SW480 (cell line): ENCODE results near the gene BBS4.
"Not testable (repeated sequence)": the region's sequence is repeated elsewhere in the genome, so short reads cannot be mapped to it uniquely, and the experiment has no call there.

Source experiments
- DNase-seq: peaks from one replicate; pipeline ENCODE4 v3.0.0-alpha.2; 2016; ENCODE audit warnings: low spot score

Gene BBS4

DNA sequence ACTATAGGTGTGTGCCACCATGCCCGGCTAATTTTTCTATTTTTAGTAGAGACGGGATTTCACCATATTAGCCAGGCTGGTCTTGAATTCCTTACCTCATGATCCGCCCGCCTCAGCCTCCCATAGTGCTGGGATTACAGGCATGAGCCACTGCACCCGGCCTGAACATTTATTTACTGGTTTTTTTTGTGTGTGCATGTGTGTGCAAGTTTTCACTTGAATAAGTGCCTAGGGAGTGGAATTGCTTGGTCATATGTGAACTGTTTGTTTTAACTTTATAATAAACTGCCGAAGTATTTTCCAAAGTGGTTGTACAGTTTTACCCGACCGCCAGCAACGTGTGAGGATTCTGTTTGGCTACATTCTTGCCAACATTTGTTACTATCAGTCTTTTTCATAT, 14.1 kb downstream of the BBS4 start:
- no peak for DNase-seq

DNA sequence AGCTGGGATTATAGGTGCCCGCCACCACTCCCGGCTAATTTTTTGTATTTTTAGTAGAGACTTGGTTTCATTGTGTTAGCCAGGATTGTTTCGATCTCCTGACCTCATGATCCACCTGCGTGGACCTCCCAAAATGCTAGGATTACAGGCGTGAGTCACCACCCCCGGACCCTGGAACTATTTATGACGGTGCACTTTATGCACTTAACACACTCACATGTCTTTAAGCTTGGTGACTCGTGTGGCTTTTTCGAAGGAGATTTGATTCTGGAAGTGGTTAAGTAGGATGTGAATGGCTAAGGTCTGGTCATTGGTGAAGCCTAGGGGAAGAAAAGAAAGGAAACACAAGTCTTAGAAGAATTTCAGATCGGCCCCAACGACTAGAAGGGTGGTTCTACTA, 20.3 kb downstream of the BBS4 start:
- no peak for DNase-seq

- DNase-seq = not testable (repeated sequence)
Observed at GRCh38 chr15:72708551-72709303, 22.7 kb downstream of the BBS4 start.

- peak; percentile 48 for DNase-seq
Observed at GRCh38 chr15:72722071-72722696, 36.2 kb downstream of the BBS4 start.

- DNase-seq = no peak
Observed at GRCh38 chr15:72724028-72724427, 38.0 kb downstream of the BBS4 start.

GRCh38 chr15:72725446-72725845, 39.4 kb downstream of the BBS4 start:
- DNase-seq = no peak

GRCh38 chr15:72725851-72726250, 39.8 kb downstream of the BBS4 start:
- not testable (repeated sequence) for DNase-seq

GRCh38 chr15:72727154-72727553, 41.1 kb downstream of the BBS4 start:
- no peak for DNase-seq

DNA sequence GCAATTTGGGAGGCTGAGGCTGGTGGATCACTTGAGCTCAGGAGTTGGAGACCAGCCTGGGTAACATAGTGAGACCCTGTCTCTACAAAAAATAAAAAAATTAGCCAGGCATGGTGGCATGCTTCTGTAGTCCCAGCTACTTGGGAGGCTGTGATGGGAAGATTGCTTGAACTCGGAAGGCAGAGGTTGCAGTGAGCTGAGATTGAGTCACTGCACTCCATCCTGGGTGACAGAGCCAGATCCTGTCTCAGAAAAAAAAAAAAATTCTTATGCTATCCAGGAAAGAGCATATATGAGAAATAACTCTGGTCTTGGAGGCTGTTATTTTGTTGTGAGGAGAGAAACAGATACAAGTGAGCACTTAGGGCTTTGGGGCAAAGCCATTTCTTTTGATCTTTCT, 42.2 kb downstream of the BBS4 start:
- not testable (repeated sequence) for DNase-seq

- no peak for DNase-seq
Observed at GRCh38 chr15:72728821-72729220, 42.8 kb downstream of the BBS4 start.

GRCh38 chr15:72732086-72732485, 46.1 kb downstream of the BBS4 start:
- no peak for DNase-seq

GRCh38 chr15:72732516-72732915, 46.5 kb downstream of the BBS4 start:
- DNase-seq = no peak

DNA sequence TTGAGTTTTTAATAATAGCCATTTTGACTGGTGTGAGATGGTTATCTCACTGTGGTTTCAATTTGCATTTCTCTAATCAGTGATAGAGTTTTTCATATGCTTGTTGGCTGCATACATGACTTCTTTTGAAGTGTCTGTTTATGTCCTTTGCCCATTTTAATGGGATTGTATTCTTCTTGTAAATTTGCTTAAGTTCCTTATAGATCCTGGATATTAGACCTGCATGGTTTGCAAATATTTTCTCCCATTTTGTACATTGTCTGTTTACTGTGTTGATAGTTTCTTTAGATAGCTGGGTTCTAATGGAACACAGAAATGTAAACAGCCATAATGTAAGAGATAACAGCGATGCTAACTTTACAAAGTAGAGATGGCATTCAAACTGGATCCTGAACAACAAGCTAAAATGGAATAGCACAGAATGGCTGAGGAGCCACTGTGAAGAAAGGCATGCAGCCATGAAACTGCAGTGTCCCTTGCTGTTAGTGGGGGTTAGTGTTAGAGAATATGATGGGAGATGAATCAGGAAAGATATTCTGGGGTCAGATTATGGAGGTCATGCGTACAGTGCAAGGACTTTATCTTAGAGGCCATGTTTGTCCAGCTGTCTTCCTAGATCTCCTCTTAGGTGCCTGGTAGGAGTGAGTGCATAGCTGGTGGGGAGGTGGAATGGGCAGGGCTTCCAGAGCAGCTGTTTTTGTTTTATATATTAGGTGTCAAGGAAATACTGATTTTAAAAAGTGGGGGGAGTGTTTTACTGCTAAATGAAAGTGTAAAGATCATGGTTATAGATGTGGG, 48.1 kb downstream of the BBS4 start:
- no peak for DNase-seq

DNA sequence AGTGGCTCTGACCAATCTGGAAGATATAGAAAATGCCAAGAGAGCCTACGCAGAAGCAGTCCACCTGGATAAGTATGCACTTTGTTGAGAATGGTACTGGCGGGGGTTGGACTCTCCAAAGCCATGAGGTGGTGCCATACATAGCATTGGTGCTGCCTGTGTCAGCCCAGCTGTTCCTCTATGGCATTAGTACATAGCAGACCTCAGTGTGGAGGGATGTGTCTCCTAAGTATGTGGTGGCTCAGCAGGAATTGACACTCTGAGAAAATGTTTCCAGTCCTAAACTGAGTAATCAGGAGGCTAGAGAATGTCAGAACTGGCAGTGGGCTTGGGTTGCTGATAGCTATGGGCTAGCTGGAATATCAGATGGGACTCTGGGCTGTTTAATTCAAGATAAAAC, 49.1 kb downstream of the BBS4 start:
- DNase-seq = no peak

DNA sequence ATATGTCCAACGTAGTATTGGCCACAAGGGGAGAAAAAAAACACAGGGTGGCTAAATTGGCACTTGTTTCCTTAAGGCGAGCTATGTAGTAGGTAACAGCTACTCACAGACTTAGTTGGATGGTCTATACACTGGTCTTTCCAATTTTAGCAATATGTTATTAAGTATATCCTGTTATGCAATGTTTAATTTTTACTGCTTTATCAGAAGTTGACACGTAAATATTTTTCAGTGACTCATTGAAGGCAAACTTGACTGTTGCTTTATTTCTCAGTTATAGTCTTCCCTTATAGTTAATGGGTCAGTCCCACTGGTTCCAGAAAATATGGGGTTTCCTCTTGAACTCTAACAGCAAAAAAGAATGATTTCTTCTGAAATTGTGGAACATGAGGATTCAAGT, 51.1 kb downstream of the BBS4 start:
- no peak for DNase-seq

GRCh38 chr15:72737723-72738122, 51.7 kb downstream of the BBS4 start:
- no peak for DNase-seq

DNA sequence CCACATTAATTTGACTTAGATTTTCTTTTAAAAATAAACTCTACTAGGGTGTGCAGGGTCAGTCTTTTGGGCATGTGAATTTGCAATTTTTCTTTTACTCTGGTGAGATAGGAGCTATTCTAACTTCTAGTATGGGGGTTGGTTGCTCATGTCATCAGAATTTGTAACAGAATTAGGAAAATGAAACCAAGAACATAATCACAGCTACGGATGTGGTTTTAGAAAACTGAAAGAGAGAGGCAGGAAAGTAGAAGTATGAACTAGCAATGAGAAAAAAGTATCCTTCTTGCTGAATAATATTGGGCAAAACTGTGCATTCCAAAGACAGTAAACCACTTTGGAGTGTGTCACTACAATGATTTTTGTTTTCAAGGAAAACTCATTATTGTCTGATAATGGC, 54.2 kb downstream of the BBS4 start:
- no peak for DNase-seq

DNA sequence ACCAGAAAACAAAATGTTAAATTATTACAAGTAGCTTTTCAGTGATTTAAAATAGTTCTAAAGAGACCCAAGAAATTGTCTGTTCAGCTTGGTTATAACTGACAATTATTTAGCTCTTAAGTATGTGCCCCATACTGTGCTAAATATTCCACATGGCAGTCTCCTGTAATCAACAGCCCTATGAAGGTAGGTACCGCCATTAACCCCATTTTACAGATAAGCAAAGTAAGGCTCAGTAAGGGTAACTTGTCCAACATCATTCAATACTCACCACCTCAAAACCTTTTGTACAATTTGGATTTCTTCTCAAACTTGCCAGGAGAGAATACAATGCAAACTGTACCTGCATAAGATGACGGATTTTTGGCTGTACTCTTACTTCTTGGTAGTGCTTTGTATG, 63.7 kb downstream of the BBS4 start:
- DNase-seq = no peak

GRCh38 chr15:72751751-72752455, 65.9 kb downstream of the BBS4 start:
- no peak for DNase-seq

- DNase-seq = no peak
Observed at GRCh38 chr15:72754096-72754495, 68.1 kb downstream of the BBS4 start.

- no peak for DNase-seq
Observed at GRCh38 chr15:72758182-72758581, 72.2 kb downstream of the BBS4 start.

DNA sequence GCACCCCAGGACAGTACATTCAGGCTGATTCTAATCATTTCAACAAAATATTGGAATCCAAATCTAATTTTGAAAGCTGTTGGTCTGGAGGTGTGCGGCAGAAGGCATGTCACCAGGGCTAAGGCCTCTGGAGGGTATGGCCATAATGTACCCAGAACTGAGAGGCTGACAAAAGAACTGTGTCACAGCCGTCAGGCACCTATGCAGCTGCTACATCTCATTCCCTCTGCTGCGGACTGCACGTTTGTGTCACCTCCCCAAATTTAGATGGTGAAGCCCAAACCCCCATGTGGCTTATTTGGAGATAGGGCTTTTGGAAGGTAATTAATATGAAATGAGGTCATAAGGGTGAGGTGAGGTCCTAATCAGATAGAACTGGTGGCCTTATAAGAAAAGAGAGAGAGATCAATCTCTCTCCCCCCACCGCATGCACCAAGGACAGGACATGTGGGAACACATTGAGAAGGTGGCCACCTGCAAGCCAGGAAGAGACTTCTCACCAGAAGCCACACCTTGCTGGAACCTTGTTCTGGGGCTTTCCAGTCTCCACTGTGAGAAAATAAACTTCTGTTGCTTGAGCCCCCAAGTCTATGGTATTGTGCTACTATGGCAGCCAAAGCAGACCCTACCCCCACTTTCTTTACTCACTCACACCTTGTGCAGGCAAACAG, 74.7 kb downstream of the BBS4 start:
- DNase-seq = no peak
